ENCODE data around the gene DDX41. TPM values are rescaled to one million over a fixed set of nuclear protein-coding genes. Genes with fewer than 3 reads are reported as not detected.

Gene DDX41
- total RNA-seq, 2 experiments from 2014 or later, result 142 to 147 TPM

DNA sequence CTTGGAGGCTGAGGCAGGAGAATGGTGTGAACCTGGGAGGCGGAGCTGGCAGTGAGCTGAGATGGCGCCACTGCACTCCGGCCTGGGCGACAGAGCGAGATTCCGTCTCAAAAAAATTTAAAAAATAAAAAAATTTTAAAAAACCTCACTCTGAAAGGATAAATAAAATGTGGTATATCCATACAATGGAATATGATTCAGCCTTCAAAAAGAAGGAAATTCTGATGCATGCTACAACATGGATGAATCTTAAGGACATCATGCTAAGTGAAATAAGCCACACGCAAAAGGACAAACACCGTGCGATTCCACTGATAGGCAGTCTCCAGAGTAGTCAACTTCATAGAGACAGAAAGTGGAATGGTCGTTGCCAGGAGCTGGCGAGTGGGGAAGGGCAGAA is 51.7 kb downstream of the DDX41 start:
- DNase-seq, result no peak
- Mint-ChIP-seq H3K9me3 (no peaks in the 10 kb centered on the region), H3K27ac (no peak overlapping the region), H3K4me3 (no peak overlapping the region), H3K4me1 (ENCODE audit: low read depth) (peaks cover 13% of the 10 kb centered on the region), H3K36me3 (ENCODE audit: low read depth) (peaks cover 2% of the 10 kb centered on the region), H3K27me3 (ENCODE audit: low read depth) (no peaks in the 10 kb centered on the region)
- CTCF ChIA-PET, result interaction anchor here (0.7 to 1.8 kb wide), 3 partner anchors 9 to 74 kb away, joined by 3 to 6 read pairs (median 5); no protein-coding TSS in a partner anchor
- intact Hi-C loops (cut with micrococcal nuclease), result no loop called here

DNA sequence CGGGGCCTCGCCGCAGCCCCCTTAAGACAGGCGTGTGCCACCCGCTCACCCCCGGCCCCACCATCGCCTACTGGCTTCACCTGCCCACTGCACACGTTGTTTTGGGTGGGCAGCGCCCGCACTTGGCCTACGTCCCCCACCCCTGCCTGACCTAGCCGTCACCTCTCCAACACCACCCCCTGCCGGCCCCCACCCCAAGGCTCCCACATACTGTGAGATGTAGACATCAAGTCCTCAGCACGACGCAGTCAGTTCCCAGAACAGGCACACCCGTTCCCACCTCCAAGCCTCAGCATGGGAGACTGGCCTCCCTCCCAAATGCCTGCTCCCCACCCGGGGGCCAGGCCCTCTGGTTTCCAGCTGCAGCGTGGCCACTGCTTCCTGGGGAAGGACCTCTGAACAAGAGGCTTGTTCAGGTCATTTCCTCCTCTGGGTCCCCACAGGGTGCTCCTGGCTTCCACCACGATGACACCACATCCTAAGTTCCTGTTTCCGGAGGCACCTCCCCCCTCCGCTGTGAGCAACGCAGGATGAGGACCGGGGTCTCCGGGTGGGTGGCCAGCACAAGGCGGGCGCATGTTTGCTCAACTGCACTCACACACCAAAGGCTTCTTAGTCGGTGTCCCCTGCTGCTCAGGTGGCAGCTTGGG is 54.6 kb downstream of the DDX41 start:
- H3K36me3 Mint-ChIP-seq (ENCODE audit: low read depth), result peaks cover 2% of the 10 kb centered on the region
- no peaks in the 10 kb centered on the region for H3K27me3 Mint-ChIP-seq (ENCODE audit: low read depth)
- CTCF ChIA-PET, result interaction anchor here (1.3 to 2.6 kb wide), 3 partner anchors 7 to 72 kb away, joined by 5 to 10 read pairs (median 7); no protein-coding TSS in a partner anchor
- DNase-seq, result no peak
- peak overlapping the region; percentile 24 for H3K4me3 Mint-ChIP-seq
- H3K27ac Mint-ChIP-seq, result no peak overlapping the region
- intact Hi-C loops (cut with micrococcal nuclease), result no loop called here
- H3K4me1 Mint-ChIP-seq (ENCODE audit: low read depth), result peaks cover 16% of the 10 kb centered on the region
- H3K9me3 Mint-ChIP-seq, result no peaks in the 10 kb centered on the region

Other genes starting within 250 kb of the DDX41 start
- gene RAB24, start 213.2 kb downstream of the DDX41 start, total RNA-seq, result 10 to 100 TPM; 10.9 to 13.2 TPM
- gene PRELID1, start 213.2 kb downstream of the DDX41 start, total RNA-seq, result 100 to 1,000 TPM; 253 to 254 TPM
- 10 to 100 TPM; 45.0 to 51.7 TPM for gene MXD3, start 205.1 kb downstream of the DDX41 start, total RNA-seq
- 10 to 100 TPM; 82.2 to 83.9 TPM for gene LMAN2, start 165.3 kb downstream of the DDX41 start, total RNA-seq
- gene RGS14, start 159.0 kb downstream of the DDX41 start, total RNA-seq, result 10 to 100 TPM; 34.6 to 39.2 TPM
- not detected for gene SLC34A1, start 132.5 kb downstream of the DDX41 start, total RNA-seq
- not detected for gene PFN3, start 116.3 kb downstream of the DDX41 start, total RNA-seq
- gene F12, start 107.4 kb downstream of the DDX41 start, total RNA-seq, result 1 to 10 TPM; 3.2 to 5.4 TPM
- gene GRK6, start 90.3 kb downstream of the DDX41 start, total RNA-seq, result 100 to 1,000 TPM; 117 to 133 TPM
- 1 to 10 TPM; 7.4 to 8.2 TPM for gene PRR7, start 70.1 kb downstream of the DDX41 start, total RNA-seq
- gene DBN1, start 43.3 kb downstream of the DDX41 start, total RNA-seq, result 10 to 100 TPM; 20.8 to 22.4 TPM
- gene PDLIM7, start 19.4 kb downstream of the DDX41 start, total RNA-seq, result 10 to 100 TPM; 41.2 to 42.2 TPM
- 1 to 10 TPM in 1 of 2 experiments, under 1 TPM in 1; 0.37 to 1.3 TPM for gene DOK3, start 7.1 kb downstream of the DDX41 start, total RNA-seq
- 10 to 100 TPM; 87.4 to 87.8 TPM for gene FAM193B, start 37.6 kb upstream of the DDX41 start, total RNA-seq
- gene TMED9, start 75.2 kb upstream of the DDX41 start, total RNA-seq, result 100 to 1,000 TPM; 110 TPM
- 10 to 100 TPM in 1 of 2 experiments, 1 to 10 TPM in 1; 9.9 to 13.6 TPM for gene B4GALT7, start 83.2 kb upstream of the DDX41 start, total RNA-seq